Measurements from ENCODE around the gene OCEL1. TPM values are rescaled to one million over a fixed set of nuclear protein-coding genes. Genes with fewer than 3 reads are reported as not detected.

Gene OCEL1
- total and polyA plus RNA-seq, 2 donors (not counting 1 experiment from before 2014, with no cell fraction given) = 28.5 to 30.5 TPM

- H3K27me3 ChIP-seq (replicated peaks in 1 of 4; ENCODE audit: control extremely low read depth in 1 of 4, control insufficient read depth in 3 of 4, insufficient read depth in 4 of 4, low read length in 3 of 4) = no peaks in the 10 kb centered on the region
- Mint-ChIP-seq H3K27me3 (no peaks in the 10 kb centered on the region), H3K27ac (no peak overlapping the region), H3K4me3 (no peak overlapping the region), H3K4me1 (peaks cover 14% of the 10 kb centered on the region), H3K9me3 (ENCODE audit: insufficient read depth) (no peaks in the 10 kb centered on the region)
- intact Hi-C loops (cut with micrococcal nuclease) = no loop called here
- H3K36me3 ChIP-seq (replicated peaks in 1 of 2; ENCODE audit: control extremely low read depth in 1 of 2, control insufficient read depth in 1 of 2, extremely low read depth in 1 of 2, insufficient read depth in 2 of 2, low read length in 1 of 2) = peaks cover 0 to 54% of the 10 kb centered on the region in 2 experiments
- DNase-seq = no peak
- H4K20me1 ChIP-seq (ENCODE audit: control insufficient read depth, insufficient read depth, low read length, poor library complexity, severe bottlenecking) = no peaks in the 10 kb centered on the region
- no peak overlapping the region for H2AFZ ChIP-seq (ENCODE audit: insufficient read depth, low read depth, low read length, poor library complexity, severe bottlenecking)
- H3K4me3 ChIP-seq (ENCODE audit: control extremely low read depth in 1 of 5, extremely low read depth in 1 of 5, insufficient read depth in 1 of 5, low read depth in 2 of 5, low read length in 4 of 5) = no peak overlapping the region
- no peaks in the 10 kb centered on the region for H3K79me2 ChIP-seq (ENCODE audit: control insufficient read depth, insufficient read depth, low read length)
- H3K9me3 ChIP-seq (ENCODE audit: control extremely low read depth in 1 of 3, control insufficient read depth in 2 of 3, insufficient read depth in 1 of 3, low read length in 2 of 3) = no peaks in the 10 kb centered on the region
- ChIA-PET POLR2A (interaction anchor here (0.6 kb wide), 1 partner anchor 92 kb away, joined by 3 read pairs; no protein-coding TSS in a partner anchor), CTCF (no interaction called here)
- no peak overlapping the region for H3K4me2 ChIP-seq (replicated peaks; ENCODE audit: low read depth, low read length, poor library complexity, severe bottlenecking)
- no peak for ATAC-seq (ENCODE audit: low read depth)
- 93% methylated on average over 5 of the region's 10 CpGs for WGBS (ENCODE audit: insufficient coverage)
- no peak for TF ChIP-seq EZH2 (IDR thresholded peaks at IDR 0.05; ENCODE audit: borderline replicate concordance, insufficient read depth, low read depth, low read length, poor library complexity, severe bottlenecking)
- TF ChIP-seq, protein P1, sequence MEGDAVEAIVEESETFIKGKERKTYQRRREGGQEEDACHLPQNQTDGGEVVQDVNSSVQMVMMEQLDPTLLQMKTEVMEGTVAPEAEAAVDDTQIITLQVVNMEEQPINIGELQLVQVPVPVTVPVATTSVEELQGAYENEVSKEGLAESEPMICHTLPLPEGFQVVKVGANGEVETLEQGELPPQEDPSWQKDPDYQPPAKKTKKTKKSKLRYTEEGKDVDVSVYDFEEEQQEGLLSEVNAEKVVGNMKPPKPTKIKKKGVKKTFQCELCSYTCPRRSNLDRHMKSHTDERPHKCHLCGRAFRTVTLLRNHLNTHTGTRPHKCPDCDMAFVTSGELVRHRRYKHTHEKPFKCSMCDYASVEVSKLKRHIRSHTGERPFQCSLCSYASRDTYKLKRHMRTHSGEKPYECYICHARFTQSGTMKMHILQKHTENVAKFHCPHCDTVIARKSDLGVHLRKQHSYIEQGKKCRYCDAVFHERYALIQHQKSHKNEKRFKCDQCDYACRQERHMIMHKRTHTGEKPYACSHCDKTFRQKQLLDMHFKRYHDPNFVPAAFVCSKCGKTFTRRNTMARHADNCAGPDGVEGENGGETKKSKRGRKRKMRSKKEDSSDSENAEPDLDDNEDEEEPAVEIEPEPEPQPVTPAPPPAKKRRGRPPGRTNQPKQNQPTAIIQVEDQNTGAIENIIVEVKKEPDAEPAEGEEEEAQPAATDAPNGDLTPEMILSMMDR (IDR thresholded peaks at IDR 0.05) = no peak
- no peak overlapping the region for H3K9ac ChIP-seq (ENCODE audit: low read length)
- peaks cover 5 to 10% of the 10 kb centered on the region in 2 donors for H3K4me1 ChIP-seq (ENCODE audit: control insufficient read depth in 2 of 2, insufficient read depth in 2 of 2, low read length in 2 of 2)
- H3K27ac ChIP-seq (ENCODE audit: low read length in 2 of 2) = no peak overlapping the region
Observed at GRCh38 chr19:17178291-17178690, 47.7 kb upstream of the OCEL1 start.

- no peak overlapping the region for H2AFZ ChIP-seq (ENCODE audit: insufficient read depth, low read depth, low read length, poor library complexity, severe bottlenecking)
- TF ChIP-seq EZH2 (IDR thresholded peaks at IDR 0.05; ENCODE audit: borderline replicate concordance, insufficient read depth, low read depth, low read length, poor library complexity, severe bottlenecking) = no peak
- TF ChIP-seq, protein P1 (IDR thresholded peaks at IDR 0.05) = no peak
- H3K4me3 ChIP-seq (ENCODE audit: control extremely low read depth in 1 of 5, extremely low read depth in 1 of 5, insufficient read depth in 1 of 5, low read depth in 2 of 5, low read length in 4 of 5) = no peak overlapping the region
- no peak for DNase-seq
- Mint-ChIP-seq H3K9me3 (ENCODE audit: insufficient read depth) (no peaks in the 10 kb centered on the region), H3K4me3 (peak overlapping the region; percentile 32), H3K4me1 (peaks cover 30% of the 10 kb centered on the region), H3K27me3 (no peaks in the 10 kb centered on the region), H3K27ac (peak overlapping the region; percentile 37)
- peaks cover 0 to 40% of the 10 kb centered on the region in 2 experiments for H3K36me3 ChIP-seq (replicated peaks in 1 of 2; ENCODE audit: control extremely low read depth in 1 of 2, control insufficient read depth in 1 of 2, extremely low read depth in 1 of 2, insufficient read depth in 2 of 2, low read length in 1 of 2)
- no peaks in the 10 kb centered on the region for H4K20me1 ChIP-seq (ENCODE audit: control insufficient read depth, insufficient read depth, low read length, poor library complexity, severe bottlenecking)
- no peak for ATAC-seq (ENCODE audit: low read depth)
- H3K4me1 ChIP-seq (ENCODE audit: control insufficient read depth in 2 of 2, insufficient read depth in 2 of 2, low read length in 2 of 2) = peaks cover 19 to 25% of the 10 kb centered on the region in 2 donors
- POLR2A ChIA-PET = no interaction called here
- H3K27ac ChIP-seq (ENCODE audit: low read length in 2 of 2) = no peak overlapping the region
- H3K79me2 ChIP-seq (ENCODE audit: control insufficient read depth, insufficient read depth, low read length) = peaks cover 8% of the 10 kb centered on the region
- 81% methylated on average over 22 of the region's 22 CpGs for WGBS (ENCODE audit: insufficient coverage)
- no peaks in the 10 kb centered on the region for H3K27me3 ChIP-seq (replicated peaks in 1 of 4; ENCODE audit: control extremely low read depth in 1 of 4, control insufficient read depth in 3 of 4, insufficient read depth in 4 of 4, low read length in 3 of 4)
- CTCF ChIA-PET = interaction anchor here (0.8 to 1.0 kb wide), 2 partner anchors 18 to 100 kb away, joined by 3 to 5 read pairs; partner anchors contain the start of gene ANKLE1
- H3K9ac ChIP-seq (ENCODE audit: low read length) = no peak overlapping the region
- no peak overlapping the region for H3K4me2 ChIP-seq (replicated peaks; ENCODE audit: low read depth, low read length, poor library complexity, severe bottlenecking)
- no peaks in the 10 kb centered on the region for H3K9me3 ChIP-seq (ENCODE audit: control extremely low read depth in 1 of 3, control insufficient read depth in 2 of 3, insufficient read depth in 1 of 3, low read length in 2 of 3)
- intact Hi-C loops (cut with micrococcal nuclease) = loop anchor here (5.0 kb wide), 1 partner anchor 44 kb away; no protein-coding TSS in a partner anchor
Observed at GRCh38 chr19:17180997-17181702, 44.9 kb upstream of the OCEL1 start.

Measured in B cell (primary cell).